OCI-LY7 (cell line): ENCODE results near the gene ALKBH4. TPM values are rescaled to one million over a fixed set of nuclear protein-coding genes. Genes with fewer than 3 reads are reported as not detected.

Experiments used
- BruUV-seq: library from RNA; stranded (reverse); fragments of 400-500 nt; replicated peaks from 2 replicates; lab custom pipeline; 2021; lab: Mats Ljungman, UMichigan
- CTCF ChIA-PET: fragments of 300-600 bp; sonication (Branson Sonifier 250); formaldehyde crosslinking; loops from one replicate; lab custom pipeline; 2022; ENCODE audit warnings: antibody characterized with exemption; ENCODE audit not compliant: unreplicated experiment; lab: Charles Lee
- POLR2A ChIA-PET: fragments of 300-600 bp; sonication (Branson Sonifier 250); formaldehyde crosslinking; loops from one replicate; lab custom pipeline; 2022; ENCODE audit warnings: antibody characterized with exemption; lab: Charles Lee
- DNase-seq: peaks from one replicate; pipeline ENCODE4 v3.0.0-alpha.2; 2015; ENCODE audit warnings: low spot score
- H2AFZ ChIP-seq: fragments of 200-600 bp; sonication (generic), shearing (Covaris generic); 2 replicates; pipeline ENCODE4 v1.6.1; 2014; ENCODE audit warnings: mild to moderate bottlenecking, antibody characterized with exemption, low read length, moderate library complexity
- H3K27ac ChIP-seq: fragments of 200-600 bp; sonication (generic); 2 replicates; pipeline ENCODE4 v1.5.1; 2014; ENCODE audit warnings: mixed run types, low read depth, mild to moderate bottlenecking, moderate library complexity, low read length, inconsistent platforms; ENCODE audit not compliant: poor library complexity, severe bottlenecking
- H3K36me3 ChIP-seq: fragments of 200-600 bp; sonication (generic); 2 replicates; pipeline ENCODE4 v1.6.1; 2014; ENCODE audit warnings: mild to moderate bottlenecking, antibody characterized with exemption, low read length, moderate library complexity, mixed read lengths; ENCODE audit not compliant: insufficient read depth
- H3K4me1 ChIP-seq: fragments of 200-600 bp; sonication (generic); 2 replicates; pipeline ENCODE4 v1.5.1; 2014; ENCODE audit warnings: mild to moderate bottlenecking, low read length; ENCODE audit not compliant: insufficient read depth, poor library complexity, severe bottlenecking
- H3K4me2 ChIP-seq: fragments of 200-600 bp; sonication (generic); 2 replicates; pipeline ENCODE4 v1.6.1; 2014; ENCODE audit warnings: mild to moderate bottlenecking, low read length
- H3K4me3 ChIP-seq: fragments of 200-600 bp; sonication (generic); 2 replicates; pipeline ENCODE4 v1.5.1; 2014; ENCODE audit warnings: mild to moderate bottlenecking, low read depth, low read length; ENCODE audit not compliant: poor library complexity, severe bottlenecking
- H3K79me2 ChIP-seq: fragments of 200-600 bp; sonication (generic); 2 replicates; pipeline ENCODE4 v1.6.1; 2016; ENCODE audit warnings: low read depth, mild to moderate bottlenecking, low read length, moderate library complexity, mixed read lengths; ENCODE audit not compliant: insufficient read depth
- H3K9me2 ChIP-seq: fragments of 200-600 bp; sonication (generic); 2 replicates; pipeline ENCODE4 v1.6.1; 2016; ENCODE audit warnings: mild to moderate bottlenecking, low read length, mixed read lengths; ENCODE audit not compliant: insufficient read depth
- H3K9me3 ChIP-seq: fragments of 200-600 bp; sonication (generic); 2 replicates; pipeline ENCODE4 v1.6.1; 2014; ENCODE audit warnings: mild to moderate bottlenecking, mixed run types, low read length, mixed read lengths
- H4K20me1 ChIP-seq: fragments of 200-600 bp; sonication (generic); 2 replicates; pipeline ENCODE4 v1.6.1; 2014; ENCODE audit warnings: mild to moderate bottlenecking, antibody characterized with exemption, low read length, moderate library complexity, mixed read lengths; ENCODE audit not compliant: insufficient read depth
- EZH2phosphoT487 ChIP-seq: fragments of 200-600 bp; sonication (generic); IDR thresholded peaks from 2 replicates; pipeline ENCODE4 v1.6.1; 2018; ENCODE audit warnings: low read depth, borderline replicate concordance, mild to moderate bottlenecking, mixed run types, antibody characterized with exemption, low read length, moderate library complexity, mixed read lengths
- intact Hi-C: fragments of 100-400 bp; cut with micrococcal nuclease; formaldehyde crosslinking; loops from one replicate; pipeline ENCODE4 v1.10.0; 2022; ENCODE audit not compliant: unreplicated experiment
- total RNA-seq, 2 experiments: library from RNA; depleted of rRNA in 1 of 2; stranded (reverse); fragments of >200 nt in 1 of 2; shearing (Covaris generic) in 1 of 2; gene quantifications; 2 replicates each; pipeline ENCODE4 v1.2.3, GENCODE V29; 2014 to 2022
- TF ChIP-seq, protein P1 (sequence below): fragments of 200-600 bp; sonication (generic); conservative IDR thresholded peaks from 2 replicates; pipeline ENCODE4 v1.5.1; 2014; ENCODE audit warnings: mild to moderate bottlenecking, antibody characterized with exemption, low read length, moderate library complexity, mixed read lengths

Gene ALKBH4
- total RNA-seq, 2 experiments from 2014 or later: 13.3 to 17.5 TPM

DNA sequence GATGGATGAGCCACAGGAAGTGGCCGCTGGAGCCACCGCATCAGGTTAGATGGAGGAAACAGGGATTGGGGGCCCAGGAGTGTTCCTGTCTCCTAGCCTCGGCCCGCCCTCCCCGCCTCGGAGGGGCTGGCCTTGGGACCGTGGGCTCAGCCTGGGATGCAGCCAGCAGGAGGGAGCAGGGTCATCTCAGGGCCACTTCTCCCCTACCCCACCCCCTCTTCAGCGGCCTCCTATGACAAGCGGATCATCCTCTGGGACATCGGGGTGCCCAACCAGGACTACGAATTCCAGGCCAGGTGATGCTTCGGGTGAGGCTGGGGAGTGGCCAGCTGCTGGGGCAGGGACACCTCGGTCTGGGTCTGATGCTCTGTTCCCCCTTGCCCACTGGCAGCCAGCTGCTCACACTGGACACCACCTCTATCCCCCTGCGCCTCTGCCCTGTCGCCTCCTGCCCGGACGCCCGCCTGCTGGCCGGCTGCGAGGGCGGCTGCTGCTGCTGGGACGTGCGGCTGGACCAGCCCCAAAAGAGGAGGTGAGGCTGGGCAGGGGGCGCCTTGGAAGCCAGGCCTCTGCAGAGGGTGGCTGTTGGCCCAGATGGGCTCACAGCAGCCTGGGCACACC lies 4.8 kb upstream of the ALKBH4 start:
- CTCF ChIA-PET: no interaction called here

DNA sequence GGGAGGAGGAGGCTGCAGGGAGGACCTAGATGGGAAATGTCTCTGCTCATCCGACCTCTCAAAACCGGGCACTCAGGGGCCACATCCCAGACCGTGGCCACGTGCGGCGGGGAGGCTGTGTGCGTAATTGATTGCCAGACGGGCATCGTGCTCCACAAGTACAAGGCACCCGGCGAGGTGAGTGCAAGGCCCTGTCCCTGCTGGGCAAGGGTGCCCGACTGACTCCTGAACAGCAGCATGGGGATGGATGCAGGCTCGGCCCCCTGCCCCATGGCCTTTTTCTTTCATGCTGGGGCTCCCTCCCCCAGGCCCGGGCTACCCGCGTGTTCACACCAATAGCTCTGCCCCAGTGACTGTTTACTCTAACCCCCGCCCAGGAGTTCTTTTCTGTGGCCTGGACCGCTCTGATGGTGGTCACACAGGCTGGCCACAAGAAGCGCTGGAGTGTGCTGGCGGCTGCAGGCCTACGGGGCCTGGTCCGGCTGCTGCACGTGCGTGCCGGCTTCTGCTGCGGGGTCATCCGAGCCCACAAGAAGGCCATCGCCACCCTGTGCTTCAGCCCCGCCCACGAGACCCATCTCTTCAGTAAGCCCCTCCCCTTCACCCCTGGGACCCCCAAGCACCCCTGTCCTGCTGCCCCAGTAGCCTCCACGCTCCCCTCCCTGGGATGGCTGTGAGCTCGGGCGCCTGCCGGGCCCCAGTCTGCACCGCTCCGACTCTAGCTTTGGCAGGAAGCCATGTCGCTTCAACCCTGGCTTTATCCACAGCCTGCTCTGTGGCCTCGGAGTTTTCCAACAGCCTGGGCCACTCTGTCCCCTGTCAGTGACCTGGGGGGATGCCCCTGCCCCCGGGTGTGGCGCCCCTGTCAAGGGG lies 4.1 kb upstream of the ALKBH4 start:
- intact Hi-C loops: loop anchor here (5.0 kb wide), 1 partner anchor 181 kb away; the partner anchor contains the start of gene SH2B2

More for the DNA sequence above, 4.8 kb upstream of the ALKBH4 start:
- no peaks in the 10 kb centered on the region for H3K9me3 ChIP-seq
- POLR2A ChIA-PET: no interaction called here
- no peak overlapping the region for H3K4me2 ChIP-seq
- H3K79me2 ChIP-seq: peaks cover 5% of the 10 kb centered on the region; the same call in 1 of the 2 replicates
- H2AFZ ChIP-seq: no peak overlapping the region
- intact Hi-C loops: loop anchor here (5.0 kb wide), 1 partner anchor 182 kb away; the partner anchor contains the start of gene SH2B2
- no peak for DNase-seq
- no peak overlapping the region for H3K27ac ChIP-seq
- TF ChIP-seq EZH2phosphoT487: no peak
- TF ChIP-seq, protein P1, sequence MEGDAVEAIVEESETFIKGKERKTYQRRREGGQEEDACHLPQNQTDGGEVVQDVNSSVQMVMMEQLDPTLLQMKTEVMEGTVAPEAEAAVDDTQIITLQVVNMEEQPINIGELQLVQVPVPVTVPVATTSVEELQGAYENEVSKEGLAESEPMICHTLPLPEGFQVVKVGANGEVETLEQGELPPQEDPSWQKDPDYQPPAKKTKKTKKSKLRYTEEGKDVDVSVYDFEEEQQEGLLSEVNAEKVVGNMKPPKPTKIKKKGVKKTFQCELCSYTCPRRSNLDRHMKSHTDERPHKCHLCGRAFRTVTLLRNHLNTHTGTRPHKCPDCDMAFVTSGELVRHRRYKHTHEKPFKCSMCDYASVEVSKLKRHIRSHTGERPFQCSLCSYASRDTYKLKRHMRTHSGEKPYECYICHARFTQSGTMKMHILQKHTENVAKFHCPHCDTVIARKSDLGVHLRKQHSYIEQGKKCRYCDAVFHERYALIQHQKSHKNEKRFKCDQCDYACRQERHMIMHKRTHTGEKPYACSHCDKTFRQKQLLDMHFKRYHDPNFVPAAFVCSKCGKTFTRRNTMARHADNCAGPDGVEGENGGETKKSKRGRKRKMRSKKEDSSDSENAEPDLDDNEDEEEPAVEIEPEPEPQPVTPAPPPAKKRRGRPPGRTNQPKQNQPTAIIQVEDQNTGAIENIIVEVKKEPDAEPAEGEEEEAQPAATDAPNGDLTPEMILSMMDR: no peak
- peaks cover 13% of the 10 kb centered on the region for H3K4me1 ChIP-seq
- H3K4me3 ChIP-seq: no peak overlapping the region
- BruUV-seq: no TSS peak
- H4K20me1 ChIP-seq: no peaks in the 10 kb centered on the region
- no peaks in the 10 kb centered on the region for H3K9me2 ChIP-seq
- peaks cover 58% of the 10 kb centered on the region for H3K36me3 ChIP-seq

More for the DNA sequence above, 4.1 kb upstream of the ALKBH4 start:
- H3K9me3 ChIP-seq: no peaks in the 10 kb centered on the region
- CTCF ChIA-PET: no interaction called here
- H3K36me3 ChIP-seq: peaks cover 56% of the 10 kb centered on the region
- H3K9me2 ChIP-seq: no peaks in the 10 kb centered on the region
- POLR2A ChIA-PET: no interaction called here
- peaks cover 16% of the 10 kb centered on the region for H3K4me1 ChIP-seq
- H4K20me1 ChIP-seq: no peaks in the 10 kb centered on the region
- H2AFZ ChIP-seq: no peak overlapping the region
- no peak overlapping the region for H3K4me3 ChIP-seq
- no TSS peak for BruUV-seq
- no peak overlapping the region for H3K4me2 ChIP-seq
- DNase-seq: no peak
- no peak overlapping the region for H3K27ac ChIP-seq
- H3K79me2 ChIP-seq: peaks cover 12% of the 10 kb centered on the region; the same call in 1 of the 2 replicates
- no peak for TF ChIP-seq EZH2phosphoT487
- TF ChIP-seq, protein P1: no peak
